Large intestine (tissue), 3 donors: Measurements from ENCODE around the gene ATP10B. TPM values are rescaled to one million over a fixed set of nuclear protein-coding genes. Genes with fewer than 3 reads are reported as not detected.

Source experiments
- DNase-seq, 2 donors: peaks; one replicate each; pipeline versions ENCODE4 v3.0.0 to v3.0.0-alpha.2; 2013
- H3K27ac ChIP-seq: one replicate; pipeline ENCODE4 v1.5.1; 2013; ENCODE audit warnings: low read length
- H3K27me3 ChIP-seq: 2 replicates; pipeline ENCODE4 v1.6.1; 2013; ENCODE audit warnings: low read length; ENCODE audit not compliant: control insufficient read depth, insufficient read depth
- H3K36me3 ChIP-seq: 2 replicates; pipeline ENCODE4 v1.6.1; 2013; ENCODE audit warnings: low read length; ENCODE audit not compliant: control insufficient read depth, insufficient read depth
- H3K4me1 ChIP-seq: one replicate; pipeline ENCODE4 v1.6.1; 2013; ENCODE audit warnings: low read length; ENCODE audit not compliant: control insufficient read depth, insufficient read depth
- H3K4me3 ChIP-seq: one replicate; pipeline ENCODE4 v1.5.1; 2013; ENCODE audit warnings: low read length
- H3K9me3 ChIP-seq: one replicate; pipeline ENCODE4 v1.6.1; 2013; ENCODE audit warnings: mild to moderate bottlenecking, low read depth, low read length, moderate library complexity; ENCODE audit not compliant: control insufficient read depth
- WGBS: methylation state at CpG from one replicate; pipeline ENCODE4 v1.1.5; 2013; ENCODE audit warnings: low lambda C conversion rate; ENCODE audit not compliant: insufficient coverage; 5-methylcytosine and 5-hydroxymethylcytosine counted together
- polyA plus RNA-seq: library from polyadenylated mRNA; unstranded; fragments of 120-200 nt; gene quantifications from one replicate; pipeline ENCODE4 v1.2.1, GENCODE V29; 2013

Gene ATP10B
- polyA plus RNA-seq, 1 donor, result 35.6 TPM

- WGBS, result 100% methylated on average over 1 of the region's 1 CpG
- H3K27me3 ChIP-seq, result no peaks in the 10 kb centered on the region
- H3K9me3 ChIP-seq, result no peaks in the 10 kb centered on the region
- no peak overlapping the region for H3K27ac ChIP-seq
- no peak overlapping the region for H3K4me3 ChIP-seq
- no peak for DNase-seq
- no peaks in the 10 kb centered on the region for H3K4me1 ChIP-seq
- H3K36me3 ChIP-seq, result no peaks in the 10 kb centered on the region
These were observed 308.6 kb downstream of the ATP10B start for GRCh38 chr5:160543395-160543794.

GRCh38 chr5:160542840-160543239 is 309.2 kb downstream of the ATP10B start:
- no peak overlapping the region for H3K27ac ChIP-seq
- H3K4me3 ChIP-seq, result no peak overlapping the region
- H3K27me3 ChIP-seq, result no peaks in the 10 kb centered on the region
- no CpG with 5 or more reads among the region's 2 CpGs for WGBS
- H3K36me3 ChIP-seq, result no peaks in the 10 kb centered on the region
- no peak for DNase-seq
- no peaks in the 10 kb centered on the region for H3K4me1 ChIP-seq
- H3K9me3 ChIP-seq, result no peaks in the 10 kb centered on the region

GRCh38 chr5:160542281-160542680 is 309.7 kb downstream of the ATP10B start:
- no peak overlapping the region for H3K27ac ChIP-seq
- H3K27me3 ChIP-seq, result no peaks in the 10 kb centered on the region
- H3K36me3 ChIP-seq, result no peaks in the 10 kb centered on the region
- no peak overlapping the region for H3K4me3 ChIP-seq
- DNase-seq, result no peak
- no peaks in the 10 kb centered on the region for H3K9me3 ChIP-seq
- WGBS, result no CpG with 5 or more reads among the region's 4 CpGs
- no peaks in the 10 kb centered on the region for H3K4me1 ChIP-seq

- H3K36me3 ChIP-seq, result no peaks in the 10 kb centered on the region
- H3K9me3 ChIP-seq, result no peaks in the 10 kb centered on the region
- DNase-seq, result no peak
- H3K27ac ChIP-seq, result no peak overlapping the region
- no peak overlapping the region for H3K4me3 ChIP-seq
- H3K27me3 ChIP-seq, result no peaks in the 10 kb centered on the region
- no peaks in the 10 kb centered on the region for H3K4me1 ChIP-seq
- WGBS, result no CpG with 5 or more reads among the region's 1 CpG
These were observed 312.6 kb downstream of the ATP10B start for GRCh38 chr5:160539431-160539830.

- no peaks in the 10 kb centered on the region for H3K9me3 ChIP-seq
- no peaks in the 10 kb centered on the region for H3K4me1 ChIP-seq
- WGBS, result no CpG with 5 or more reads among the region's 4 CpGs
- H3K4me3 ChIP-seq, result no peak overlapping the region
- no peaks in the 10 kb centered on the region for H3K36me3 ChIP-seq
- DNase-seq, result no peak
- no peaks in the 10 kb centered on the region for H3K27me3 ChIP-seq
- H3K27ac ChIP-seq, result no peak overlapping the region
These were observed 314.1 kb downstream of the ATP10B start for GRCh38 chr5:160537940-160538339.

GRCh38 chr5:160537116-160537515 is 314.9 kb downstream of the ATP10B start:
- H3K27ac ChIP-seq, result no peak overlapping the region
- H3K4me1 ChIP-seq, result no peaks in the 10 kb centered on the region
- DNase-seq, result no peak
- H3K4me3 ChIP-seq, result no peak overlapping the region
- no peaks in the 10 kb centered on the region for H3K36me3 ChIP-seq
- no peaks in the 10 kb centered on the region for H3K9me3 ChIP-seq
- H3K27me3 ChIP-seq, result no peaks in the 10 kb centered on the region

GRCh38 chr5:160534914-160535313 is 317.1 kb downstream of the ATP10B start:
- H3K36me3 ChIP-seq, result no peaks in the 10 kb centered on the region

GRCh38 chr5:160534125-160534524 is 317.9 kb downstream of the ATP10B start:
- Histone ChIP-seq H3K27ac (no peak overlapping the region), H3K4me3 (no peak overlapping the region), H3K36me3 (no peaks in the 10 kb centered on the region), H3K4me1 (no peaks in the 10 kb centered on the region), H3K9me3 (no peaks in the 10 kb centered on the region), H3K27me3 (no peaks in the 10 kb centered on the region)
- DNase-seq, result no peak
- no CpG with 5 or more reads among the region's 3 CpGs for WGBS

More at GRCh38 chr5:160534914-160535313, 317.1 kb downstream of the ATP10B start:
- Histone ChIP-seq H3K4me1 (no peaks in the 10 kb centered on the region), H3K27ac (no peak overlapping the region), H3K9me3 (no peaks in the 10 kb centered on the region), H3K4me3 (no peak overlapping the region), H3K27me3 (no peaks in the 10 kb centered on the region)
- no peak for DNase-seq

GRCh38 chr5:160525471-160526261 is 326.3 kb downstream of the ATP10B start:
- H3K4me1 ChIP-seq, result no peaks in the 10 kb centered on the region
- no peaks in the 10 kb centered on the region for H3K27me3 ChIP-seq
- DNase-seq, result peak in 1 of 2 donors; percentile 62
- no peak overlapping the region for H3K4me3 ChIP-seq
- no peaks in the 10 kb centered on the region for H3K36me3 ChIP-seq
- WGBS, result 100% methylated on average over 1 of the region's 3 CpGs
- H3K27ac ChIP-seq, result no peak overlapping the region
- peaks cover 2% of the 10 kb centered on the region for H3K9me3 ChIP-seq

- Histone ChIP-seq H3K27ac (no peak overlapping the region), H3K4me3 (no peak overlapping the region), H3K9me3 (peaks cover 2% of the 10 kb centered on the region), H3K36me3 (no peaks in the 10 kb centered on the region), H3K4me1 (no peaks in the 10 kb centered on the region), H3K27me3 (no peaks in the 10 kb centered on the region)
- WGBS, result no CpG with 5 or more reads among the region's 1 CpG
- no peak for DNase-seq
These were observed 327.2 kb downstream of the ATP10B start for GRCh38 chr5:160524827-160525226.

GRCh38 chr5:160523502-160524163 is 328.4 kb downstream of the ATP10B start:
- Histone ChIP-seq H3K27ac (no peak overlapping the region), H3K36me3 (no peaks in the 10 kb centered on the region), H3K4me1 (no peaks in the 10 kb centered on the region), H3K9me3 (peaks cover 2% of the 10 kb centered on the region), H3K27me3 (no peaks in the 10 kb centered on the region), H3K4me3 (no peak overlapping the region)
- no peak for DNase-seq
- no CpG with 5 or more reads among the region's 4 CpGs for WGBS
